HepG2 (cell line): Measurements from ENCODE around the gene GLB1L. TPM values are rescaled to one million over a fixed set of nuclear protein-coding genes. Genes with fewer than 3 reads are reported as not detected.

ENCODE experiments used
- BCL6 ChIP-seq: IDR thresholded peaks from 2 replicates; pipeline ENCODE4 v1.6.1; 2016; ENCODE audit warnings: missing genetic modification reagents, missing compliant biosample characterization
- ETV6 ChIP-seq: sonication (generic); formaldehyde crosslinking; conservative IDR thresholded peaks from 2 replicates; pipeline ENCODE4 v1.4.0; 2020; ENCODE audit warnings: missing genetic modification reagents
- FOSL2 ChIP-seq: sonication (generic); formaldehyde crosslinking; IDR thresholded peaks from 2 replicates; pipeline ENCODE4 v1.4.0; 2020; ENCODE audit warnings: missing genetic modification reagents
- GFI1 ChIP-seq: sonication (generic); formaldehyde crosslinking; IDR thresholded peaks from 2 replicates; pipeline ENCODE4 v1.5.0; 2020; ENCODE audit warnings: missing genetic modification reagents, mild to moderate bottlenecking, borderline replicate concordance
- HES4 ChIP-seq: sonication (generic); formaldehyde crosslinking; IDR thresholded peaks from 2 replicates; pipeline ENCODE4 v1.9.0; 2021; ENCODE audit warnings: mild to moderate bottlenecking, missing genetic modification reagents, borderline replicate concordance
- KLF13 ChIP-seq: sonication (generic); formaldehyde crosslinking; IDR thresholded peaks from 2 replicates; pipeline ENCODE4 v1.4.0; 2020; ENCODE audit warnings: mild to moderate bottlenecking, missing genetic modification reagents
- NFKB2 ChIP-seq: sonication (generic); formaldehyde crosslinking; IDR thresholded peaks from 2 replicates; pipeline ENCODE4 v1.4.0; 2020; ENCODE audit warnings: missing genetic modification reagents, borderline replicate concordance
- PCBP1 ChIP-seq: fragments of 200-400 bp; formaldehyde crosslinking; IDR thresholded peaks from 2 replicates; pipeline ENCODE4 v1.6.1; 2017; ENCODE audit warnings: mild to moderate bottlenecking, low read depth, low read length, borderline replicate concordance
- POLR2G ChIP-seq: fragments of 200-400 bp; formaldehyde crosslinking; IDR thresholded peaks from 2 replicates; pipeline ENCODE4 v1.6.1; 2018; ENCODE audit warnings: mild to moderate bottlenecking, low read depth, low read length, moderate library complexity
- SOX6 ChIP-seq, 2 experiments: fragments of 450-650 bp in 1 of 2; sonication (generic) in 1 of 2; formaldehyde crosslinking in 1 of 2; IDR thresholded peaks; 2 replicates each; pipeline versions ENCODE4 v1.4.0 to v1.6.1; 2017 to 2020; ENCODE audit warnings: antibody characterized with exemption in 1 of 2, mild to moderate bottlenecking in 1 of 2, missing genetic modification reagents in 1 of 2
- SP1 ChIP-seq, 2 experiments: fragments of 450-650 bp in 1 of 2; sonication (generic) in 1 of 2; formaldehyde crosslinking in 1 of 2; IDR thresholded peaks; 2 replicates each; pipeline versions ENCODE4 v1.4.0 to v1.6.1; 2016 to 2020; ENCODE audit warnings: missing genetic modification reagents in 1 of 2
- SSRP1 ChIP-seq: IDR thresholded peaks from 2 replicates; pipeline ENCODE4 v1.6.1; 2016; ENCODE audit warnings: control low read depth
- TGIF2 ChIP-seq: IDR thresholded peaks from 2 replicates; pipeline ENCODE4 v1.6.1; 2016; ENCODE audit warnings: control low read depth, missing compliant biosample characterization
- THAP11 ChIP-seq: IDR thresholded peaks from 2 replicates; pipeline ENCODE4 v1.6.1; 2016; ENCODE audit warnings: missing biosample characterization, missing genetic modification reagents
- U2AF1 ChIP-seq: fragments of 200-400 bp; formaldehyde crosslinking; optimal IDR thresholded peaks from 2 replicates; pipeline ENCODE3; 2017; ENCODE audit warnings: mild to moderate bottlenecking, low read depth, low read length
- ZFY ChIP-seq: sonication (generic); formaldehyde crosslinking; IDR thresholded peaks from 2 replicates; pipeline ENCODE4 v1.4.0; 2020; ENCODE audit warnings: missing genetic modification reagents
- ZNF331 ChIP-seq: sonication (generic); formaldehyde crosslinking; IDR thresholded peaks from 2 replicates; pipeline ENCODE4 v1.4.0; 2020; ENCODE audit warnings: missing genetic modification reagents
- ZNF335 ChIP-seq: sonication (generic); formaldehyde crosslinking; IDR thresholded peaks from 2 replicates; pipeline ENCODE4 v1.4.0; 2020; ENCODE audit warnings: missing genetic modification reagents
- ZNF501 ChIP-seq: sonication (generic); formaldehyde crosslinking; IDR thresholded peaks from 2 replicates; pipeline ENCODE4 v1.5.1; 2020; ENCODE audit warnings: mild to moderate bottlenecking, moderate library complexity, missing genetic modification reagents
- ZNF674 ChIP-seq: sonication (generic); formaldehyde crosslinking; IDR thresholded peaks from 2 replicates; pipeline ENCODE4 v1.5.0; 2020; ENCODE audit warnings: low read depth, mild to moderate bottlenecking, missing genetic modification reagents
- ZNF709 ChIP-seq: sonication (generic); formaldehyde crosslinking; IDR thresholded peaks from 2 replicates; pipeline ENCODE4 v1.5.0; 2020; ENCODE audit warnings: mild to moderate bottlenecking, missing genetic modification reagents
- ZNF720 ChIP-seq: sonication (generic); formaldehyde crosslinking; IDR thresholded peaks from 2 replicates; pipeline ENCODE4 v1.4.0; 2020; ENCODE audit warnings: missing genetic modification reagents
- ZNF788 ChIP-seq: sonication (generic); formaldehyde crosslinking; IDR thresholded peaks from 2 replicates; pipeline ENCODE4 v1.5.0; 2020; ENCODE audit warnings: mild to moderate bottlenecking, missing genetic modification reagents, borderline replicate concordance
- polyA plus RNA-seq, 8 experiments: library from polyadenylated mRNA; depleted of rRNA in 3 of 8; stranded (reverse) in 7 of 8; unstranded in 1 of 8; fragments of >200 nt; fragmentation: Illumina TruSeq in 4 of 8; extraction: Trizol in 4 of 8; gene quantifications; 2 replicates each; pipeline versions ENCODE4 v1.2.1 to v1.2.3, GENCODE V29; 2011 to 2016; ENCODE audit warnings: low read depth in 4 of 8, missing spikeins in 1 of 8, mixed read lengths in 1 of 8; ENCODE audit not compliant: insufficient read depth in 1 of 8
- total RNA-seq, 5 experiments: library from RNA; depleted of rRNA; stranded (reverse); fragments of >200 nt; fragmentation: Illumina TruSeq; extraction: Trizol; gene quantifications; 2 replicates each; pipeline ENCODE4 v1.2.3, GENCODE V29; 2016; ENCODE audit warnings: low read depth in 1 of 5
- TF ChIP-seq, protein P1 (sequence below): sonication (generic); formaldehyde crosslinking; IDR thresholded peaks from 2 replicates; pipeline ENCODE4 v1.5.0; 2020; ENCODE audit warnings: missing genetic modification reagents, mild to moderate bottlenecking, borderline replicate concordance
- TF ChIP-seq, protein P2 (sequence below), 2 experiments: sonication (generic) in 1 of 2; formaldehyde crosslinking in 1 of 2; IDR thresholded peaks; 2 replicates each; pipeline versions ENCODE4 v1.4.0 to v1.6.1; 2018 to 2020; ENCODE audit warnings: missing genetic modification reagents in 2 of 2, borderline replicate concordance in 1 of 2, low read depth in 1 of 2, mild to moderate bottlenecking in 1 of 2, missing biosample characterization in 1 of 2
- TF ChIP-seq, protein P3 (sequence below): IDR thresholded peaks from 2 replicates; pipeline ENCODE4 v1.6.1; 2016; ENCODE audit warnings: low read depth
- TF ChIP-seq, protein P4 (sequence below): sonication (generic); formaldehyde crosslinking; IDR thresholded peaks from 2 replicates; pipeline ENCODE4 v1.8.1; 2023; ENCODE audit warnings: mild to moderate bottlenecking, missing genetic modification reagents, borderline replicate concordance

The GLB1L gene
- total and polyA plus RNA-seq, 2 of the 13 experiments (the other 11 are each of a cell fraction or from before 2014, with no cell fraction given) = 6.8 to 7.3 TPM

DNA sequence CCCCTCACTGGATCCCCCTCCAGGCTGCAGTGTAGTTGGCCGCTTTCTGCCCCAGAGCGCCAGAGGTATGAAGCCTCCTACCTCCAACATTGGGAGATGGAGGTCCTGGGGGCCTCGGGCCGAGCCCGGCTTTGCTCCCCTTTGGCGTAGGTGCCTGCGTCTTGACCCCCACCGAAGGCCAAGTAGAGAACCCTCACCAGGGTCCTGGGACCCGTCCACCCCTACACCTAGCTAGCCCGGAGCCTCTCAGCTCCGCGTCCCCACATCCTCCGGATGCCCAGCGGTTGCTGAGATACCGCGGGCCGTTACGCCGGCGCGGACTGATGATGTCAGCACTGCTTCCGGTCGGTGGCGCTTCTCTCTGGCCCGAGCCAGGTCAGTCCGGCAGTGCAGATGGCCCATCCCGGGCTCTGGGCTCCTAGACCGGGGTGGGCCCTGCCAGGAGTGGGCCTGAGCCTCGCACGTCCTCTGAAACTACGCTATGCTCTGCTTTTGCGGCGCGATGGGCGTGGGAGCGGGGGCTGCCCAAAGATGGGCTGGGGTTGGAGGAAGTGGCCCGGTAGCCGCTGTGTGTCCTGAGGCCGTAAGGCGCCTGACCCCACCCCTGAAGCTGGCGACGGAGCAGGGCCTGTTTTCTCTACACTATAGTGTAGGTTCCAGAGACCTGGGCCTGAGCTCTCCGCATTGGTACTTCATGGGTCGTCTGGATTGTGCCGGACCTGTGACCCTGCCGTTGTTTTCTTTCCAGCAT, at the start of gene GLB1L, which contains the start of gene STK16 (continued):
- peak; percentile 92; the same call in 1 of the 2 replicates for TF ChIP-seq NFKB2
- peak; percentile 80; the same call in 1 of the 2 replicates for TF ChIP-seq ZNF335 (CRISPR knock-in tag)
- TF ChIP-seq ZNF674 (CRISPR knock-in tag) = no peak
- peak; percentile 81 for TF ChIP-seq HES4 (CRISPR knock-in tag)
- no peak for TF ChIP-seq SOX6 (IDR thresholded peaks at IDR 0.05)
- peak; percentile 83 for TF ChIP-seq SOX6 (CRISPR knock-in tag; IDR thresholded peaks at IDR 0.05)
- TF ChIP-seq TGIF2 (CRISPR knock-in tag) = peak; percentile 94
- TF ChIP-seq PCBP1 = peak; percentile 82; the same call in 1 of the 2 replicates
- peak; percentile 91 for TF ChIP-seq ZNF709 (CRISPR knock-in tag)
- peak; percentile 79; the same call in 1 of the 2 replicates for TF ChIP-seq ZNF331
- TF ChIP-seq SSRP1 (CRISPR knock-in tag) = peak; percentile 91
- no peak for TF ChIP-seq SP1 (IDR thresholded peaks at IDR 0.05)
- peak; percentile 57 for TF ChIP-seq SP1 (CRISPR knock-in tag; IDR thresholded peaks at IDR 0.05)
- no peak for TF ChIP-seq KLF13 (CRISPR knock-in tag)
- TF ChIP-seq U2AF1 = peak; percentile 95
- TF ChIP-seq THAP11 = peak; percentile 93
- TF ChIP-seq ZNF788 (CRISPR knock-in tag) = peak; percentile 93; the same call in 1 of the 2 replicates
- TF ChIP-seq, protein P1, sequence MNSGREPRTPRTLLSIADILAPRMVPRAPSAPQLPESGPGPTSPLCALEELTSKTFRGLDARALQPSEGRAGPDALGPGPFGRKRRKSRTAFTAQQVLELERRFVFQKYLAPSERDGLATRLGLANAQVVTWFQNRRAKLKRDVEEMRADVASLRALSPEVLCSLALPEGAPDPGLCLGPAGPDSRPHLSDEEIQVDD = peak; percentile 94
- peak; percentile 99 for TF ChIP-seq ZNF501 (CRISPR knock-in tag)
- TF ChIP-seq ZFY (CRISPR knock-in tag) = peak; percentile 100
- no peak for TF ChIP-seq ZNF720 (CRISPR knock-in tag)
- TF ChIP-seq GFI1 (CRISPR knock-in tag) = peak; percentile 49; the same call in 1 of the 2 replicates
- TF ChIP-seq, protein P2, sequence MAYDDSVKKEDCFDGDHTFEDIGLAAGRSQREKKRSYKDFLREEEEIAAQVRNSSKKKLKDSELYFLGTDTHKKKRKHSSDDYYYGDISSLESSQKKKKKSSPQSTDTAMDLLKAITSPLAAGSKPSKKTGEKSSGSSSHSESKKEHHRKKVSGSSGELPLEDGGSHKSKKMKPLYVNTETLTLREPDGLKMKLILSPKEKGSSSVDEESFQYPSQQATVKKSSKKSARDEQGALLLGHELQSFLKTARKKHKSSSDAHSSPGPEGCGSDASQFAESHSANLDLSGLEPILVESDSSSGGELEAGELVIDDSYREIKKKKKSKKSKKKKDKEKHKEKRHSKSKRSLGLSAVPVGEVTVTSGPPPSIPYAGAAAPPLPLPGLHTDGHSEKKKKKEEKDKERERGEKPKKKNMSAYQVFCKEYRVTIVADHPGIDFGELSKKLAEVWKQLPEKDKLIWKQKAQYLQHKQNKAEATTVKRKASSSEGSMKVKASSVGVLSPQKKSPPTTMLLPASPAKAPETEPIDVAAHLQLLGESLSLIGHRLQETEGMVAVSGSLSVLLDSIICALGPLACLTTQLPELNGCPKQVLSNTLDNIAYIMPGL (CRISPR knock-in tag; IDR thresholded peaks at IDR 0.05; ENCODE audit: borderline replicate concordance in 1 of 2, low read depth in 1 of 2) = peak; percentile 92 to 94
- TF ChIP-seq BCL6 (CRISPR knock-in tag) = peak; percentile 60
- TF ChIP-seq, protein P3, sequence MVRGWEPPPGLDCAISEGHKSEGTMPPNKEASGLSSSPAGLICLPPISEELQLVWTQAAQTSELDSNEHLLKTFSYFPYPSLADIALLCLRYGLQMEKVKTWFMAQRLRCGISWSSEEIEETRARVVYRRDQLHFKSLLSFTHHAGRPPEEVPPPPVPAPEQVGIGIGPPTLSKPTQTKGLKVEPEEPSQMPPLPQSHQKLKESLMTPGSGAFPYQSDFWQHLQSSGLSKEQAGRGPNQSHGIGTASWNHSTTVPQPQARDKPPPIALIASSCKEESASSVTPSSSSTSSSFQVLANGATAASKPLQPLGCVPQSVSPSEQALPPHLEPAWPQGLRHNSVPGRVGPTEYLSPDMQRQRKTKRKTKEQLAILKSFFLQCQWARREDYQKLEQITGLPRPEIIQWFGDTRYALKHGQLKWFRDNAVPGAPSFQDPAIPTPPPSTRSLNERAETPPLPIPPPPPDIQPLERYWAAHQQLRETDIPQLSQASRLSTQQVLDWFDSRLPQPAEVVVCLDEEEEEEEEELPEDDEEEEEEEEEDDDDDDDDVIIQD (CRISPR knock-in tag) = peak; percentile 47; the same call in 1 of the 2 replicates
- TF ChIP-seq FOSL2 (CRISPR knock-in tag) = peak; percentile 51
- TF ChIP-seq, protein P4, sequence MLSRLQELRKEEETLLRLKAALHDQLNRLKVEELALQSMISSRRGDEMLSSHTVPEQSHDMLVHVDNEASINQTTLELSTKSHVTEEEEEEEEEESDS = no peak
- TF ChIP-seq ETV6 (CRISPR knock-in tag) = peak; percentile 82; the same call in 1 of the 2 replicates
- peak; percentile 99 for TF ChIP-seq POLR2G
